HL-60 (cell line): ENCODE measurements around the gene TOMM40.
A peak's percentile ranks its signal among the peaks of the same experiment; 100 is the strongest.

Experiments used
- DNase-seq, 2 experiments: peaks; one replicate each; pipeline ENCODE4 v3.0.0-alpha.2; 2010 to 2020; ENCODE audit warnings: low read depth in 1 of 2, low spot score in 1 of 2
- H3K27ac ChIP-seq: fragments of 250-450 bp; sonication (Bioruptor Pico); replicated peaks from 2 replicates; pipeline ENCODE4 v1.5.1; 2020; ENCODE audit warnings: mild to moderate bottlenecking, moderate library complexity
- H3K27me3 ChIP-seq: fragments of 250-450 bp; sonication (Bioruptor Pico); 2 replicates; pipeline ENCODE4 v1.5.1; 2021; ENCODE audit warnings: mild to moderate bottlenecking, moderate library complexity; ENCODE audit not compliant: insufficient read depth, poor library complexity, severe bottlenecking
- H3K4me3 ChIP-seq: replicated peaks from 2 replicates; pipeline ENCODE4 v1.5.1; 2011; ENCODE audit warnings: mild to moderate bottlenecking, control low read depth, low read length; ENCODE audit not compliant: insufficient read depth
- GABPA ChIP-seq: IDR thresholded peaks from 2 replicates; pipeline ENCODE4 v1.6.1; 2012; ENCODE audit warnings: low read depth
- POLR2AphosphoS5 ChIP-seq: IDR thresholded peaks from 2 replicates; pipeline ENCODE4 v1.6.1; 2012; ENCODE audit warnings: low read depth
- SPI1 ChIP-seq: IDR thresholded peaks from 2 replicates; pipeline ENCODE4 v1.6.1; 2012; ENCODE audit warnings: low read depth, mild to moderate bottlenecking, borderline replicate concordance
- TF ChIP-seq, protein P1 (sequence below): IDR thresholded peaks from 2 replicates; pipeline ENCODE4 v1.6.1; 2012; ENCODE audit warnings: low read depth; ENCODE audit not compliant: insufficient replicate concordance
- TF ChIP-seq, protein P2 (sequence below): IDR thresholded peaks from one replicate; pipeline ENCODE4 v1.5.1; 2011; ENCODE audit warnings: low read length, control low read depth, inconsistent platforms; ENCODE audit not compliant: insufficient read depth

TOMM40 gene

DNA sequence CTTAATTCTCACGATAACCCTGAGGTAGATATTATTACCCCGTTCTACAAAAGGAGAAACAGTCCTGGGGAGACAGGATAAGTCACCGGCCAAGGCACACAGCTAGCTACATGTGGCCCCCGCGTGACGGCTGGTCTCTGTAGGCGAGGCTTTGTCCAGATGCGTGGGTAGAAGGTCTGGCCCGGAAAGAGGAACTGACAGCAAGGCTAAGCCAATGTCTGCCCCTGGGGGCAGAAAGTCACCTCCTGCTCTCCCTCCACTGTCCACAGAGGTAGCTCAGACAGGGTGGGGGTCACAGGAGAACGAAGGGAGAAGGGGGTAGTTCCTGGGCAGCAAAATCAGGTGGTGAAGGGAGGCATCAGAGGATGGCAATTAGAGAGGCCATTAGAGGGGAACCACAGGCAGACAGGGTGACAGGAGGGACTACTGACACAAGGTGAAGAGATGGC lies 52.8 kb downstream of the TOMM40 start:
- no peaks in the 10 kb centered on the region for H3K27me3 ChIP-seq
- no peak overlapping the region for H3K4me3 ChIP-seq
- TF ChIP-seq SPI1 (peak; percentile 97), POLR2AphosphoS5 (peak; percentile 71; the same call in 1 of the 2 replicates)
- TF ChIP-seq, protein P1, sequence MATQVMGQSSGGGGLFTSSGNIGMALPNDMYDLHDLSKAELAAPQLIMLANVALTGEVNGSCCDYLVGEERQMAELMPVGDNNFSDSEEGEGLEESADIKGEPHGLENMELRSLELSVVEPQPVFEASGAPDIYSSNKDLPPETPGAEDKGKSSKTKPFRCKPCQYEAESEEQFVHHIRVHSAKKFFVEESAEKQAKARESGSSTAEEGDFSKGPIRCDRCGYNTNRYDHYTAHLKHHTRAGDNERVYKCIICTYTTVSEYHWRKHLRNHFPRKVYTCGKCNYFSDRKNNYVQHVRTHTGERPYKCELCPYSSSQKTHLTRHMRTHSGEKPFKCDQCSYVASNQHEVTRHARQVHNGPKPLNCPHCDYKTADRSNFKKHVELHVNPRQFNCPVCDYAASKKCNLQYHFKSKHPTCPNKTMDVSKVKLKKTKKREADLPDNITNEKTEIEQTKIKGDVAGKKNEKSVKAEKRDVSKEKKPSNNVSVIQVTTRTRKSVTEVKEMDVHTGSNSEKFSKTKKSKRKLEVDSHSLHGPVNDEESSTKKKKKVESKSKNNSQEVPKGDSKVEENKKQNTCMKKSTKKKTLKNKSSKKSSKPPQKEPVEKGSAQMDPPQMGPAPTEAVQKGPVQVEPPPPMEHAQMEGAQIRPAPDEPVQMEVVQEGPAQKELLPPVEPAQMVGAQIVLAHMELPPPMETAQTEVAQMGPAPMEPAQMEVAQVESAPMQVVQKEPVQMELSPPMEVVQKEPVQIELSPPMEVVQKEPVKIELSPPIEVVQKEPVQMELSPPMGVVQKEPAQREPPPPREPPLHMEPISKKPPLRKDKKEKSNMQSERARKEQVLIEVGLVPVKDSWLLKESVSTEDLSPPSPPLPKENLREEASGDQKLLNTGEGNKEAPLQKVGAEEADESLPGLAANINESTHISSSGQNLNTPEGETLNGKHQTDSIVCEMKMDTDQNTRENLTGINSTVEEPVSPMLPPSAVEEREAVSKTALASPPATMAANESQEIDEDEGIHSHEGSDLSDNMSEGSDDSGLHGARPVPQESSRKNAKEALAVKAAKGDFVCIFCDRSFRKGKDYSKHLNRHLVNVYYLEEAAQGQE = no peak
- TF ChIP-seq, protein P2, sequence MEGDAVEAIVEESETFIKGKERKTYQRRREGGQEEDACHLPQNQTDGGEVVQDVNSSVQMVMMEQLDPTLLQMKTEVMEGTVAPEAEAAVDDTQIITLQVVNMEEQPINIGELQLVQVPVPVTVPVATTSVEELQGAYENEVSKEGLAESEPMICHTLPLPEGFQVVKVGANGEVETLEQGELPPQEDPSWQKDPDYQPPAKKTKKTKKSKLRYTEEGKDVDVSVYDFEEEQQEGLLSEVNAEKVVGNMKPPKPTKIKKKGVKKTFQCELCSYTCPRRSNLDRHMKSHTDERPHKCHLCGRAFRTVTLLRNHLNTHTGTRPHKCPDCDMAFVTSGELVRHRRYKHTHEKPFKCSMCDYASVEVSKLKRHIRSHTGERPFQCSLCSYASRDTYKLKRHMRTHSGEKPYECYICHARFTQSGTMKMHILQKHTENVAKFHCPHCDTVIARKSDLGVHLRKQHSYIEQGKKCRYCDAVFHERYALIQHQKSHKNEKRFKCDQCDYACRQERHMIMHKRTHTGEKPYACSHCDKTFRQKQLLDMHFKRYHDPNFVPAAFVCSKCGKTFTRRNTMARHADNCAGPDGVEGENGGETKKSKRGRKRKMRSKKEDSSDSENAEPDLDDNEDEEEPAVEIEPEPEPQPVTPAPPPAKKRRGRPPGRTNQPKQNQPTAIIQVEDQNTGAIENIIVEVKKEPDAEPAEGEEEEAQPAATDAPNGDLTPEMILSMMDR = no peak
- peak; percentile 67 to 85 for DNase-seq
- H3K27ac ChIP-seq = peak overlapping the region; percentile 50

DNA sequence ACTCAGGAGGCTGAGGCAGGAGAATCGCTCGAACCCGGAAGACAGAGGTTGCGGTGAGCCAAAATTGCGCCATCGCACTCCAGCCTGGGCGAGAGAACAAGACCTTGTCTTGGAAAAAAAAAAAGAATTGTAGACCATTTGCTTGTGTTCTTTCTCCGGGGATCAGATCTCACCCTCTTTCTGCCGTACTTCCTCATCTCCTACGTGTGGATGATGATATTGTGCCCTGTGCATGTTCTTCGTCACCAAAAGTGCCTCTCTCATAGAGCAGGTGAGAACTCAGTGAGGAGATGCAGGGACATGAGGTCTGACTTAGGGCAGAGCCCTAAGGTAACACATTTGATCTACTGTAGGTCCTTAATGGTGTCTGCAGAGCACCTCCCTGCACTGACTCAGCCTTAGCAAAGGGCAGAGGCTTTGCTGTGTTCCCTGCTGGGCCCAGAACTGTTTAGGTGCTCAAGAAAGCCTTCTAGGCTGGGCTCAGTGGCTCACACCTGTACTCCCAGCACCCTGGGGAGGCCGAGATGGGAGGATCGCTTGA lies 56.1 kb downstream of the TOMM40 start:
- H3K27ac ChIP-seq = peak overlapping the region; percentile 88
- TF ChIP-seq POLR2AphosphoS5 = peak; percentile 29; the same call in 1 of the 2 replicates
- TF ChIP-seq, protein P2 = no peak
- TF ChIP-seq GABPA = peak; percentile 53; the same call in 1 of the 2 replicates
- no peak overlapping the region for H3K4me3 ChIP-seq
- no peaks in the 10 kb centered on the region for H3K27me3 ChIP-seq
- peak; percentile 92 to 97 for DNase-seq

DNA sequence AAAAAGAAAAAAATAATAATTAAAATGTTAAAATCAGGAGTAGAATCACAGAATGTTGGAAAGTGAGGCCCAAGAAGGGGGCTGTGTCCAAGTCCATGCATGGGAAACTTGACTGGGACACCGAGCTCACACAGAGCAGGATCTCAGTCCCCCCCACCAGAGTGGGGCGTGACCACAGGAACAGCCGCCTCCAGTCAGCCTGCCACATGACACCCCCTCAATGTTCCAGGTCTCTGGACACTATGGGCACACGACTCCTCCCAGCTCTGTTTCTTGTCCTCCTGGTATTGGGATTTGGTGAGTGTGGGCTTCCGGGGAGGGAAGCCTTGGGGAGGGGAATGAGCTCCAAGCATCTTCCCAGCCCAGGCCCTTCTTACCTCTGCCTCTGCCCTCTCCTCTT lies 57.2 kb downstream of the TOMM40 start:
- DNase-seq = no peak
- no peak overlapping the region for H3K4me3 ChIP-seq
- TF ChIP-seq SPI1 (no peak), POLR2AphosphoS5 (no peak), GABPA (no peak)
- TF ChIP-seq, protein P1 = no peak
- TF ChIP-seq, protein P2 = no peak
- H3K27ac ChIP-seq = no peak overlapping the region; the same call in 1 of the 2 replicates
- no peaks in the 10 kb centered on the region for H3K27me3 ChIP-seq

DNA sequence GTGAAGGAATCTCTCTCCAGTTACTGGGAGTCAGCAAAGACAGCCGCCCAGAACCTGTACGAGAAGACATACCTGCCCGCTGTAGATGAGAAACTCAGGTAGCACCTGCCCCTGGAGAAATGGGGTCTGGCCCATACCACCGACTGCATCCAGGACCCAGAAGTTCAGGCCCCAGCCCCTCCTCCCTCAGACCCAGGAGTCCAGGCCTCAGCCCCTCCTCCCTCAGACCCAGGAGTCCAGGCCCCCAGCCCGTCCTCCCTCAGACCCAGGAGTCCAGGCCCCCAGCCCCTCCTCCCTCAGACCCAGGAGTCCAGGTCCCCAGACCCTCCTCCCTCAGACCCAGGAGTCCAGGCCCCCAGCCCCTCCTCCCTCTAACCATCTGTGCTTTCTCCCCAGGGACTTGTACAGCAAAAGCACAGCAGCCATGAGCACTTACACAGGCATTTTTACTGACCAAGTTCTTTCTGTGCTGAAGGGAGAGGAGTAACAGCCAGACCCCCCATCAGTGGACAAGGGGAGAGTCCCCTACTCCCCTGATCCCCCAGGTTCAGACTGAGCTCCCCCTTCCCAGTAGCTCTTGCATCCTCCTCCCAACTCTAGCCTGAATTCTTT lies 57.8 kb downstream of the TOMM40 start:
- no peak for DNase-seq
- H3K27ac ChIP-seq = no peak overlapping the region
- TF ChIP-seq, protein P1 = no peak
- TF ChIP-seq SPI1 (no peak), GABPA (no peak), POLR2AphosphoS5 (no peak)
- TF ChIP-seq, protein P2 = no peak
- no peaks in the 10 kb centered on the region for H3K27me3 ChIP-seq
- H3K4me3 ChIP-seq = no peak overlapping the region
